HG02623 (cell line): ENCODE measurements around the gene KDM4C.
A peak's percentile ranks its signal among the peaks of the same experiment; 100 is the strongest.

ENCODE experiments used
- ATAC-seq: cut with Tn5 transposase; IDR thresholded peaks from one replicate; pipeline ENCODE4 v1.9.1; 2021; ENCODE audit warnings: moderate library complexity; ENCODE audit not compliant: unreplicated experiment

KDM4C gene

GRCh38 chr9:6961845-6962522 is 204.2 kb downstream of the KDM4C start:
- ATAC-seq: no peak

- no peak for ATAC-seq
Observed at GRCh38 chr9:6965566-6965965, 207.8 kb downstream of the KDM4C start.

- ATAC-seq: no peak
Observed at GRCh38 chr9:6968271-6968670, 210.5 kb downstream of the KDM4C start.

- ATAC-seq: no peak
Observed at GRCh38 chr9:6969805-6970204, 212.0 kb downstream of the KDM4C start.

- ATAC-seq: no peak
Observed at GRCh38 chr9:6973089-6973488, 215.3 kb downstream of the KDM4C start.

GRCh38 chr9:6973762-6974161 is 216.0 kb downstream of the KDM4C start:
- peak; percentile 98 for ATAC-seq

- ATAC-seq: no peak
Observed at GRCh38 chr9:6975198-6975597, 217.4 kb downstream of the KDM4C start.

GRCh38 chr9:6977761-6978160 is 220.0 kb downstream of the KDM4C start:
- no peak for ATAC-seq

- no peak for ATAC-seq
Observed at GRCh38 chr9:6978591-6978990, 220.8 kb downstream of the KDM4C start.

GRCh38 chr9:6984941-6985578 is 227.3 kb downstream of the KDM4C start:
- ATAC-seq: no peak

GRCh38 chr9:6986141-6986815 is 228.5 kb downstream of the KDM4C start:
- ATAC-seq: no peak

- ATAC-seq: no peak
Observed at GRCh38 chr9:6987381-6987780, 229.6 kb downstream of the KDM4C start.

GRCh38 chr9:6991418-6991817 is 233.6 kb downstream of the KDM4C start:
- ATAC-seq: no peak

GRCh38 chr9:6996061-6996854 is 238.5 kb downstream of the KDM4C start:
- ATAC-seq: no peak

- ATAC-seq: no peak
Observed at GRCh38 chr9:6997330-6997729, 239.6 kb downstream of the KDM4C start.

GRCh38 chr9:6999794-7000193 is 242.0 kb downstream of the KDM4C start:
- no peak for ATAC-seq

GRCh38 chr9:7001571-7001970 is 243.8 kb downstream of the KDM4C start:
- no peak for ATAC-seq

- ATAC-seq: no peak
Observed at GRCh38 chr9:7003861-7004260, 246.1 kb downstream of the KDM4C start.

- ATAC-seq: no peak
Observed at GRCh38 chr9:7006417-7006816, 248.6 kb downstream of the KDM4C start.

- ATAC-seq: no peak
Observed at GRCh38 chr9:7008411-7008810, 250.6 kb downstream of the KDM4C start.

- ATAC-seq: no peak
Observed at GRCh38 chr9:7009065-7009464, 251.3 kb downstream of the KDM4C start.
